Measurements from ENCODE around the gene ANKS1A.

DNA sequence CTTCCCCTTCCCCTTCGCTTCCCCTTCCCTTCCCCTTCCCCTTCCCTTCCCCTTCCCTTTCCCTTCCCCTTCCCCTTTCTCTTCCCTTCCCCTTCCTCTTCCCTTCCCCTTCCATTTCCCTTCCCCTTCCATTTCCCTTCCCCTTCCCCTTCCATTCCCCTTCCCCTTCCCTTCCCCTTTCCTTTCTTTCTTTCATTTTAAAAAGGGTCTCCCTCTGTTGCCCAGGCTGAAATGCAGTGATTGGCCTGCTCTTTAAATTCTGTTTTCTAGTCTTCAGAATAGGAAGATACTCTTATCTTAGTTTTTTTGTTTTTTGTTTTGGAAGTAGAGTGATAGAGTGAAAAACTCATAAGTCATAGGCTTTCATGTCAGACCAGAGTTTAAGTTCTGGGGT lies 85.2 kb downstream of the ANKS1A start:
- TF ChIP-seq, protein P1, sequence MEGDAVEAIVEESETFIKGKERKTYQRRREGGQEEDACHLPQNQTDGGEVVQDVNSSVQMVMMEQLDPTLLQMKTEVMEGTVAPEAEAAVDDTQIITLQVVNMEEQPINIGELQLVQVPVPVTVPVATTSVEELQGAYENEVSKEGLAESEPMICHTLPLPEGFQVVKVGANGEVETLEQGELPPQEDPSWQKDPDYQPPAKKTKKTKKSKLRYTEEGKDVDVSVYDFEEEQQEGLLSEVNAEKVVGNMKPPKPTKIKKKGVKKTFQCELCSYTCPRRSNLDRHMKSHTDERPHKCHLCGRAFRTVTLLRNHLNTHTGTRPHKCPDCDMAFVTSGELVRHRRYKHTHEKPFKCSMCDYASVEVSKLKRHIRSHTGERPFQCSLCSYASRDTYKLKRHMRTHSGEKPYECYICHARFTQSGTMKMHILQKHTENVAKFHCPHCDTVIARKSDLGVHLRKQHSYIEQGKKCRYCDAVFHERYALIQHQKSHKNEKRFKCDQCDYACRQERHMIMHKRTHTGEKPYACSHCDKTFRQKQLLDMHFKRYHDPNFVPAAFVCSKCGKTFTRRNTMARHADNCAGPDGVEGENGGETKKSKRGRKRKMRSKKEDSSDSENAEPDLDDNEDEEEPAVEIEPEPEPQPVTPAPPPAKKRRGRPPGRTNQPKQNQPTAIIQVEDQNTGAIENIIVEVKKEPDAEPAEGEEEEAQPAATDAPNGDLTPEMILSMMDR (IDR thresholded peaks at IDR 0.05), result no peak
- no peak for TF ChIP-seq POLR2A (IDR thresholded peaks at IDR 0.05)

All from testis (tissue), 2 donors.